IMR-90 (cell line): ENCODE data around the gene ZNHIT2. TPM values are rescaled to one million over a fixed set of nuclear protein-coding genes. Genes with fewer than 3 reads are reported as not detected.

ENCODE experiments used
- ATAC-seq: fragments of 200-7000 bp; cut with Tn5 transposase; 2 replicates; pipeline ENCODE4 v1.9.1; 2020; ENCODE audit warnings: low read depth, mild to moderate bottlenecking, moderate library complexity
- BruUV-seq: library from RNA; stranded (reverse); fragments of 400-500 nt; replicated peaks from 2 replicates; lab custom pipeline; 2021; lab: Mats Ljungman, UMichigan
- CTCF ChIA-PET: fragments of 300-600 bp; formaldehyde crosslinking; extraction: SDS; loops from one replicate; lab custom pipeline; 2021; ENCODE audit warnings: antibody characterized with exemption; lab: Yijun Ruan, JAX
- POLR2A ChIA-PET: fragments of 300-600 bp; sonication (Branson Sonifier 250); formaldehyde crosslinking; loops from one replicate; lab custom pipeline; 2022; ENCODE audit warnings: antibody characterized with exemption; ENCODE audit not compliant: unreplicated experiment; lab: Charles Lee
- DNase-seq: peaks from one replicate; pipeline ENCODE4 v3.0.0; 2013
- H2AFZ ChIP-seq: replicated peaks from 2 replicates; pipeline ENCODE3; 2013; ENCODE audit warnings: low read length, mild to moderate bottlenecking; ENCODE audit not compliant: poor library complexity
- H2AK5ac ChIP-seq: 2 replicates; pipeline ENCODE4 v1.6.1; 2013; ENCODE audit warnings: low read depth, low read length, inconsistent platforms
- H2AK9ac ChIP-seq: replicated peaks from 2 replicates; pipeline ENCODE3; 2013; ENCODE audit warnings: mild to moderate bottlenecking, low read depth, low read length, moderate library complexity; ENCODE audit not compliant: poor library complexity
- H2BK120ac ChIP-seq: 2 replicates; pipeline ENCODE4 v1.6.1; 2013; ENCODE audit warnings: low read depth, low read length, inconsistent platforms
- H2BK15ac ChIP-seq: 3 replicates; pipeline ENCODE4 v1.6.1; 2013; ENCODE audit warnings: low read depth, low read length, inconsistent platforms
- H2BK20ac ChIP-seq: 2 replicates; pipeline ENCODE4 v1.6.1; 2013; ENCODE audit warnings: low read depth, mild to moderate bottlenecking, inconsistent platforms, low read length, moderate library complexity
- H2BK5ac ChIP-seq: 2 replicates; pipeline ENCODE4 v1.6.1; 2013; ENCODE audit warnings: mild to moderate bottlenecking, low read depth, low read length, inconsistent platforms; ENCODE audit not compliant: poor library complexity, severe bottlenecking
- H3K14ac ChIP-seq: replicated peaks from 2 replicates; pipeline ENCODE4 v1.6.1; 2013; ENCODE audit warnings: low read depth, low read length, inconsistent platforms
- H3K18ac ChIP-seq: 2 replicates; pipeline ENCODE4 v1.6.1; 2013; ENCODE audit warnings: low read depth, low read length, control low read depth
- H3K23ac ChIP-seq: 2 replicates; pipeline ENCODE4 v1.6.1; 2013; ENCODE audit warnings: low read depth, low read length, inconsistent platforms
- H3K27ac ChIP-seq: 2 replicates; pipeline ENCODE4 v1.5.1; 2013; ENCODE audit warnings: mild to moderate bottlenecking, control low read depth, low read length; ENCODE audit not compliant: insufficient read depth
- H3K27me3 ChIP-seq: 2 replicates; pipeline ENCODE4 v1.6.1; 2013; ENCODE audit warnings: low read length; ENCODE audit not compliant: control insufficient read depth, insufficient read depth
- H3K36me3 ChIP-seq: 2 replicates; pipeline ENCODE4 v1.6.1; 2013; ENCODE audit warnings: low read length, mixed read lengths; ENCODE audit not compliant: control insufficient read depth, insufficient read depth
- H3K4ac ChIP-seq: 2 replicates; pipeline ENCODE4 v1.6.1; 2013; ENCODE audit warnings: low read depth, low read length, inconsistent platforms
- H3K4me1 ChIP-seq: 2 replicates; pipeline ENCODE4 v1.6.1; 2013; ENCODE audit warnings: low read length, mixed read lengths; ENCODE audit not compliant: control insufficient read depth, insufficient read depth
- H3K4me2 ChIP-seq: 2 replicates; pipeline ENCODE4 v1.6.1; 2013; ENCODE audit warnings: low read depth, mild to moderate bottlenecking, control low read depth, low read length, moderate library complexity
- H3K4me3 ChIP-seq: 2 replicates; pipeline ENCODE4 v1.5.1; 2013; ENCODE audit warnings: low read depth, mild to moderate bottlenecking, control low read depth, low read length, moderate library complexity; ENCODE audit not compliant: insufficient read depth
- H3K56ac ChIP-seq: 2 replicates; pipeline ENCODE4 v1.6.1; 2013; ENCODE audit warnings: low read length, inconsistent platforms; ENCODE audit not compliant: insufficient read depth; ENCODE audit errors: extremely low read depth
- H3K79me1 ChIP-seq, 2 experiments: 2 replicates each; pipeline ENCODE4 v1.6.1; 2013; ENCODE audit warnings: low read length in 2 of 2, inconsistent platforms in 1 of 2, low read depth in 1 of 2
- H3K9ac ChIP-seq: 2 replicates; pipeline ENCODE4 v1.6.1; 2013; ENCODE audit warnings: low read depth, low read length, control low read depth
- H3K9me1 ChIP-seq: 2 replicates; pipeline ENCODE4 v1.6.1; 2013; ENCODE audit warnings: low read length, inconsistent platforms; ENCODE audit not compliant: insufficient read depth
- H3K9me3 ChIP-seq: 2 replicates; pipeline ENCODE4 v1.6.1; 2013; ENCODE audit warnings: low read length; ENCODE audit not compliant: control insufficient read depth, insufficient read depth
- H4K20me1 ChIP-seq: 2 replicates; pipeline ENCODE4 v1.6.1; 2013; ENCODE audit warnings: low read length, inconsistent platforms; ENCODE audit not compliant: insufficient read depth
- H4K5ac ChIP-seq: 2 replicates; pipeline ENCODE4 v1.6.1; 2013; ENCODE audit warnings: mild to moderate bottlenecking, low read depth, low read length, control low read depth
- H4K8ac ChIP-seq, 2 experiments: 2 replicates each; pipeline ENCODE4 v1.6.1; 2013; ENCODE audit warnings: low read depth in 2 of 2, low read length in 2 of 2, control low read depth in 1 of 2, inconsistent platforms in 1 of 2
- H4K91ac ChIP-seq: 2 replicates; pipeline ENCODE4 v1.6.1; 2013; ENCODE audit warnings: low read depth, low read length, inconsistent platforms; ENCODE audit not compliant: insufficient read depth
- BHLHE40 ChIP-seq: fragments of 150-350 bp; IDR thresholded peaks from 2 replicates; pipeline ENCODE4 v1.6.1; 2016; ENCODE audit warnings: mild to moderate bottlenecking, low read depth, low read length
- CEBPB ChIP-seq: IDR thresholded peaks from 2 replicates; pipeline ENCODE4 v1.6.1; 2012; ENCODE audit warnings: low read depth, low read length, improper control_type of control experiment
- CHD1 ChIP-seq: IDR thresholded peaks from 2 replicates; pipeline ENCODE4 v1.6.1; 2012; ENCODE audit warnings: low read depth, low read length, improper control_type of control experiment
- FOS ChIP-seq: fragments of 150-350 bp; IDR thresholded peaks from 2 replicates; pipeline ENCODE4 v1.6.1; 2016; ENCODE audit warnings: low read depth, low read length
- MAFK ChIP-seq: IDR thresholded peaks from 2 replicates; pipeline ENCODE4 v1.6.1; 2012; ENCODE audit warnings: low read depth, low read length, improper control_type of control experiment
- MAZ ChIP-seq: IDR thresholded peaks from 2 replicates; pipeline ENCODE4 v1.6.1; 2012; ENCODE audit warnings: low read depth, mild to moderate bottlenecking, low read length, improper control_type of control experiment, moderate library complexity, borderline replicate concordance
- MXI1 ChIP-seq: IDR thresholded peaks from 2 replicates; pipeline ENCODE4 v1.6.1; 2012; ENCODE audit warnings: low read depth, mild to moderate bottlenecking, low read length, moderate library complexity, borderline replicate concordance
- NFE2L2 ChIP-seq: fragments of 150-350 bp; IDR thresholded peaks from 2 replicates; pipeline ENCODE4 v1.6.1; 2016; ENCODE audit warnings: low read depth, mild to moderate bottlenecking, low read length
- POLR2A ChIP-seq: IDR thresholded peaks from 2 replicates; pipeline ENCODE4 v1.6.1; 2012; ENCODE audit warnings: mild to moderate bottlenecking, low read depth, low read length
- RAD21 ChIP-seq: IDR thresholded peaks from 2 replicates; pipeline ENCODE4 v1.6.1; 2012; ENCODE audit warnings: low read length, improper control_type of control experiment
- RCOR1 ChIP-seq: IDR thresholded peaks from 2 replicates; pipeline ENCODE4 v1.6.1; 2012; ENCODE audit warnings: mild to moderate bottlenecking, low read length, improper control_type of control experiment; ENCODE audit not compliant: insufficient replicate concordance
- RFX5 ChIP-seq: IDR thresholded peaks from 2 replicates; pipeline ENCODE4 v1.8.0; 2012; ENCODE audit warnings: low read depth, mild to moderate bottlenecking, low read length, moderate library complexity
- SMC3 ChIP-seq: fragments of 150-350 bp; IDR thresholded peaks from 2 replicates; pipeline ENCODE4 v1.6.1; 2016; ENCODE audit warnings: low read depth, mild to moderate bottlenecking, antibody characterized with exemption, low read length, moderate library complexity
- WGBS, 2 experiments: methylation state at CpG; one replicate each; pipeline versions ENCODE4 v1.1.5 to v1.1.7; 2013; ENCODE audit warnings: missing lambda C conversion rate in 2 of 2; ENCODE audit not compliant: insufficient read length in 1 of 2; ENCODE audit errors: extremely low coverage in 2 of 2; 5-methylcytosine and 5-hydroxymethylcytosine counted together
- dilution Hi-C: fragments of 300-500 bp; cut with HindIII; formaldehyde crosslinking; loops from one replicate; pipeline ENCODE4 v1.14.3; 2018; ENCODE audit warnings: low sequenced_read_pairs; ENCODE audit not compliant: unreplicated experiment
- in situ Hi-C: fragments of 300-500 bp; cut with MboI; formaldehyde crosslinking; loops from 3 replicates; pipeline ENCODE4 v1.14.3; 2019; ENCODE audit warnings: low sequenced_read_pairs, inconsistent platforms, mixed read lengths
- intact Hi-C: fragments of 100-400 bp; cut with micrococcal nuclease; formaldehyde crosslinking; loops from 2 replicates; pipeline ENCODE4 v1.10.0; 2022
- polyA plus RNA-seq, 3 experiments: library from polyadenylated mRNA; depleted of rRNA; stranded (reverse); fragments of >200 nt; gene quantifications; 2 replicates each; pipeline ENCODE4 v1.2.3, GENCODE V29; 2012; ENCODE audit warnings: low replicate concordance in 1 of 3
- total RNA-seq: library from RNA; depleted of rRNA; stranded (reverse); fragments of >200 nt; gene quantifications from 2 replicates; pipeline ENCODE4 v1.2.3, GENCODE V29; 2012
- TF ChIP-seq, protein P1 (sequence below): fragments of 150-350 bp; IDR thresholded peaks from 2 replicates; pipeline ENCODE4 v1.6.1; 2016; ENCODE audit warnings: low read depth, mild to moderate bottlenecking, low read length, moderate library complexity, borderline replicate concordance
- TF ChIP-seq, protein P2 (sequence below): fragments of 150-350 bp; IDR thresholded peaks from 2 replicates; pipeline ENCODE4 v1.6.1; 2017; ENCODE audit warnings: mild to moderate bottlenecking, antibody characterized with exemption, low read length, low read depth
- TF ChIP-seq, protein P3 (sequence below): conservative IDR thresholded peaks from 2 replicates; pipeline ENCODE4 v1.5.1; 2012; ENCODE audit warnings: mild to moderate bottlenecking, low read depth, low read length, improper control_type of control experiment

ZNHIT2 gene
- total and polyA plus RNA-seq, 2 of the 4 experiments (the other 2 are of a cell fraction): 3.9 to 5.9 TPM

DNA sequence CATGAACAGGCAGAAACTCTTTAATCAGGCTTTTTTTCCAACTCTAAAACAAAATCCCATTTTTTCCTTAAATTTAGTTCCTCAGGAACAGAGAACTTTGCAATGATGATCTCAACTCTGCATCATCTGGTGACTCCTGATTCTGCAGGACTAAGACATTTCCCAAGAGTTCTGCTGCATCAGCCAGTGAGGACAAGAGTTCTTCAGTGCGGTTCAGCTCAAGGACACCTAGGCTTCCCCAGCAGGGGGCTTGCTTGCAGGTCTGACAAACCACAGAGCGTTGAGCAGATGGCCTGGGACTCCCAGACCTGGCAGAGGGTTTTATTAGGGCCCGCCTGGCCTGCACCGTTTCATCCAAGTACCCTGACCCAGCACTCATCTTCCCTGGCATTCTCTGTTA is 40.0 kb downstream of the ZNHIT2 start:
- Histone ChIP-seq H2BK120ac (no peak overlapping the region), H3K23ac (no peak overlapping the region), H4K8ac (no peak overlapping the region), H3K9me1 (no peaks in the 10 kb centered on the region; the same call in 1 of the 2 replicates), H2BK5ac (no peak overlapping the region), H3K18ac (no peak overlapping the region), H3K36me3 (peaks cover 2% of the 10 kb centered on the region), H2BK20ac (no peak overlapping the region), H4K5ac (no peak overlapping the region), H2AFZ (no peak overlapping the region), H3K56ac (no peak overlapping the region), H3K4me1 (no peaks in the 10 kb centered on the region), H4K91ac (no peak overlapping the region), H3K9me3 (no peaks in the 10 kb centered on the region), H3K4ac (no peak overlapping the region), H3K9ac (no peak overlapping the region), H3K4me2 (no peak overlapping the region), H3K79me1 (peaks cover 28 to 42% of the 10 kb centered on the region in 2 experiments), H4K20me1 (no peaks in the 10 kb centered on the region), H2AK9ac (no peak overlapping the region), H3K27ac (no peak overlapping the region), H3K4me3 (no peak overlapping the region), H3K14ac (no peak overlapping the region), H2AK5ac (no peak overlapping the region), H3K27me3 (no peaks in the 10 kb centered on the region), H2BK15ac (no peak overlapping the region)
- WGBS, 2 experiments: 100% methylated on average over 1 of the region's 4 CpGs; no CpG with 5 or more reads in 1 of the 2 experiments
- in situ Hi-C loops: no loop called here
- ChIA-PET CTCF (no interaction called here), POLR2A (no interaction called here)
- TF ChIP-seq, protein P1, sequence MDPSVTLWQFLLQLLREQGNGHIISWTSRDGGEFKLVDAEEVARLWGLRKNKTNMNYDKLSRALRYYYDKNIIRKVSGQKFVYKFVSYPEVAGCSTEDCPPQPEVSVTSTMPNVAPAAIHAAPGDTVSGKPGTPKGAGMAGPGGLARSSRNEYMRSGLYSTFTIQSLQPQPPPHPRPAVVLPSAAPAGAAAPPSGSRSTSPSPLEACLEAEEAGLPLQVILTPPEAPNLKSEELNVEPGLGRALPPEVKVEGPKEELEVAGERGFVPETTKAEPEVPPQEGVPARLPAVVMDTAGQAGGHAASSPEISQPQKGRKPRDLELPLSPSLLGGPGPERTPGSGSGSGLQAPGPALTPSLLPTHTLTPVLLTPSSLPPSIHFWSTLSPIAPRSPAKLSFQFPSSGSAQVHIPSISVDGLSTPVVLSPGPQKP: no peak
- TF ChIP-seq CEBPB (no peak), CHD1 (no peak), MAFK (no peak), POLR2A (no peak), RCOR1 (no peak), MAZ (no peak), FOS (no peak), MXI1 (no peak), SMC3 (no peak), BHLHE40 (no peak), NFE2L2 (no peak), RFX5 (no peak), RAD21 (no peak)
- TF ChIP-seq, protein P2, sequence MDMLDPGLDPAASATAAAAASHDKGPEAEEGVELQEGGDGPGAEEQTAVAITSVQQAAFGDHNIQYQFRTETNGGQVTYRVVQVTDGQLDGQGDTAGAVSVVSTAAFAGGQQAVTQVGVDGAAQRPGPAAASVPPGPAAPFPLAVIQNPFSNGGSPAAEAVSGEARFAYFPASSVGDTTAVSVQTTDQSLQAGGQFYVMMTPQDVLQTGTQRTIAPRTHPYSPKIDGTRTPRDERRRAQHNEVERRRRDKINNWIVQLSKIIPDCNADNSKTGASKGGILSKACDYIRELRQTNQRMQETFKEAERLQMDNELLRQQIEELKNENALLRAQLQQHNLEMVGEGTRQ: no peak
- TF ChIP-seq, protein P3, sequence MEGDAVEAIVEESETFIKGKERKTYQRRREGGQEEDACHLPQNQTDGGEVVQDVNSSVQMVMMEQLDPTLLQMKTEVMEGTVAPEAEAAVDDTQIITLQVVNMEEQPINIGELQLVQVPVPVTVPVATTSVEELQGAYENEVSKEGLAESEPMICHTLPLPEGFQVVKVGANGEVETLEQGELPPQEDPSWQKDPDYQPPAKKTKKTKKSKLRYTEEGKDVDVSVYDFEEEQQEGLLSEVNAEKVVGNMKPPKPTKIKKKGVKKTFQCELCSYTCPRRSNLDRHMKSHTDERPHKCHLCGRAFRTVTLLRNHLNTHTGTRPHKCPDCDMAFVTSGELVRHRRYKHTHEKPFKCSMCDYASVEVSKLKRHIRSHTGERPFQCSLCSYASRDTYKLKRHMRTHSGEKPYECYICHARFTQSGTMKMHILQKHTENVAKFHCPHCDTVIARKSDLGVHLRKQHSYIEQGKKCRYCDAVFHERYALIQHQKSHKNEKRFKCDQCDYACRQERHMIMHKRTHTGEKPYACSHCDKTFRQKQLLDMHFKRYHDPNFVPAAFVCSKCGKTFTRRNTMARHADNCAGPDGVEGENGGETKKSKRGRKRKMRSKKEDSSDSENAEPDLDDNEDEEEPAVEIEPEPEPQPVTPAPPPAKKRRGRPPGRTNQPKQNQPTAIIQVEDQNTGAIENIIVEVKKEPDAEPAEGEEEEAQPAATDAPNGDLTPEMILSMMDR: no peak
- dilution Hi-C loops: no loop called here
- BruUV-seq: no TSS peak
- no peak for ATAC-seq
- DNase-seq: peak; percentile 31
- intact Hi-C loops: no loop called here
